GM12865 (cell line): ENCODE results near the gene METTL16.
A peak's percentile ranks its signal among the peaks of the same experiment; 100 is the strongest.

Experiments
- DNase-seq: peaks from one replicate; pipeline ENCODE4 v3.0.0; 2010; ENCODE audit warnings: low read depth
- H3K4me3 ChIP-seq: 2 replicates; pipeline ENCODE4 v1.5.1; 2011; ENCODE audit warnings: mild to moderate bottlenecking, low read depth, low read length, control low read depth
- CTCF ChIP-seq: IDR thresholded peaks from 2 replicates; pipeline ENCODE4 v1.5.1; 2011; ENCODE audit warnings: low read length, control low read depth, low read depth, inconsistent platforms; ENCODE audit not compliant: insufficient read depth; ENCODE audit errors: missing control alignments

The METTL16 gene

GRCh38 chr17:2396568-2397246 is 115.0 kb downstream of the METTL16 start:
- TF ChIP-seq CTCF = no peak
- peak; percentile 87 for DNase-seq
- H3K4me3 ChIP-seq = peak overlapping the region; percentile 44

GRCh38 chr17:2396192-2396567 is 115.5 kb downstream of the METTL16 start:
- no peak for TF ChIP-seq CTCF
- DNase-seq = no peak
- H3K4me3 ChIP-seq = peak overlapping the region; percentile 44

GRCh38 chr17:2395258-2396181 is 116.2 kb downstream of the METTL16 start:
- DNase-seq = peak; percentile 31
- TF ChIP-seq CTCF = no peak
- no peak overlapping the region for H3K4me3 ChIP-seq

DNA sequence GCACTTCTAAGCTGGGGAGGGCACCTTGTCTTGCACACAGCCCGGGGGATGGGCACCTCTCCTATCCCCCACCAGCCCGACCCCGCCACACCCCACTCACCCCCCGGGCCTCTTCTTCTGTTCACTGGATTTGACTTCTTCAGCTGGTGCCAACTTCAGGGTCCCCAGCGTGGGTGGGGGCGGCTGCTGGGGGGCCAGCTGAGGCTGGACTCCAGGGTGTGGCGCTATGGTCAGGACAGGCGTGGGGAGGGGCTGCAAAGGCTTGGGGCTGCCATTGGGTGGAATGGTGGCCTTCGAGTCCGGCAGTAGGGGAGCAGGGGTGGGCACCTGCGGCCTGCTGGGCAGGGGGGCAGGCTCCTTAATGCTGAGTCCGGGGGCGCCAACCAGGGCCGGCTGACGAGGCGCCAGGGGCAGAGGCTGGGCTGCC is 116.9 kb downstream of the METTL16 start:
- H3K4me3 ChIP-seq = no peak overlapping the region
- no peak for TF ChIP-seq CTCF

GRCh38 chr17:2393954-2394749 is 117.5 kb downstream of the METTL16 start:
- peak overlapping the region; percentile 44 for H3K4me3 ChIP-seq
- DNase-seq = no peak
- no peak for TF ChIP-seq CTCF

More for the DNA sequence above, 116.9 kb downstream of the METTL16 start:
- no peak for DNase-seq

DNA sequence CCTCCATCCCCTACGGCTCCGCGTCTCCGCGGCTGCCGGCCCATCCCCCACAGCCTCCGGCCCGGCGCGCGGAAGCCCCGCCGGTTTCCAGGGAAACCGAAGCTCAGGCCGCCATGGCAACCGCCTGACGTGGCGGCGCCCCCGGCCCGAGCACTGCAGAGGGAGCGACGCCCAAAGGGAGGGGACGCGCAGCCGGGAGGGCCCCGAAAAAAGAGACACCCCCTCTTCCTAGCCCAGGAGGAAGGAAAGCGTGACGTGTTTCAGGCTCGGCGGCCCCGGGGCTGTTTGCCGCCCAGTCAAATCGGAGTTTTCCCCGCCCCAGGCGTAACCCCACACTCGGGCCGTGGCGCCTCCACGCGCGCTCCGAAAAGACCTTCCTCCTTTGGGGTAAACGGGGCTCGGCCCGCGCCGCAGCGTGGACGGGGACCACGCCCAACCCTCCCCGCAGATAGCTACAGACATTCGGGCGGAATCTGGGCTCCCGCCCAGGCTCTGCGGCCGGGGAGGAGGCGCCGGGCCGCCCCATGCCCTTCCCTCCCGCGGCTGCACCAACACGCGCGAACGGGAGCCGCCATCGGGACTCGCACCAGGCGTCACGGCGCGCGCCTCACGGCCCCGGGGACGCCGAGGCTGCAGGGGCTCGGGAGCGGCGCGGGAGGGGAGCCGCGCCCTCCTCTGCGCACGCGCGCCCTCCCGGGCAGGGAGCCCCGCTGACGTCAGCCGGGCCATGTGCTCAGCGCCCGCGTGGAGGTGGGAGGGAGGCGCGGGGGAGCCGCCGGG is 118.3 kb downstream of the METTL16 start:
- peak; percentile 93 for DNase-seq
- peak overlapping the region; percentile 65 for H3K4me3 ChIP-seq
- no peak for TF ChIP-seq CTCF
